ENCODE results near the gene SH3BGRL2.

SH3BGRL2 gene

GRCh38 chr6:79630883-79631692, at the start of gene SH3BGRL2:
Gene SH3BGRL2 (plus strand): TSS chr6:79631329. CDS start chr6:79631462, 133 bp downstream.
- no peak for TF ChIP-seq ZNF274 (IDR thresholded peaks at IDR 0.05; ENCODE audit: low read depth, low read length)
- H3K4me3 ChIP-seq (ENCODE audit: low read length): peak within 1 kb of the TSS; percentile 58

- H3K4me3 ChIP-seq (ENCODE audit: low read length): no peak overlapping the region
- TF ChIP-seq ZNF274 (IDR thresholded peaks at IDR 0.05; ENCODE audit: low read depth, low read length): no peak
Measured at GRCh38 chr6:79584332-79584731, 46.8 kb upstream of the SH3BGRL2 start.

DNA sequence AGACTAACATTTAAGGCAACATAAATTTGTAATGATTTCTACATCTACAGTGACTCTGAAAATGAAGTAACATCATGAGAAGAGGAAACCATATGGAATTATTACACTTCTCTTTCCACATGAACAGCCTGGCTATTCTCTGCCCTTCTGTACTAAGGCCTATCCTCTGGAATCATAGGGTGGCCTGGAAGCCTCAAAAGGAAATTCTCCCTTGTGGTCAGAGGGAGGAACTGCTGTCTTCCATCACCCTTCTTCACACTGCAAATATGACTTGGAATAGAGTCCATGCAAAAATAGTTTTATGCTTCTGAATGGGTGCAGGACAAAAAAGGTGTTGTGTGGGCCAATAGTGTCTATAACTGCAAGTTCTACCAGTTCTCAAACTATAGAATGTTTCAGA, 44.6 kb upstream of the SH3BGRL2 start:
- TF ChIP-seq ZNF274 (IDR thresholded peaks at IDR 0.05; ENCODE audit: low read depth, low read length): no peak
- no peak overlapping the region for H3K4me3 ChIP-seq (ENCODE audit: low read length)

GRCh38 chr6:79589701-79590100, 41.4 kb upstream of the SH3BGRL2 start:
- TF ChIP-seq ZNF274 (IDR thresholded peaks at IDR 0.05; ENCODE audit: low read depth, low read length): no peak
- no peak overlapping the region for H3K4me3 ChIP-seq (ENCODE audit: low read length)

- no peak overlapping the region for H3K4me3 ChIP-seq (ENCODE audit: low read length)
- TF ChIP-seq ZNF274 (IDR thresholded peaks at IDR 0.05; ENCODE audit: low read depth, low read length): no peak
Measured at GRCh38 chr6:79597155-79597554, 34.0 kb upstream of the SH3BGRL2 start.

DNA sequence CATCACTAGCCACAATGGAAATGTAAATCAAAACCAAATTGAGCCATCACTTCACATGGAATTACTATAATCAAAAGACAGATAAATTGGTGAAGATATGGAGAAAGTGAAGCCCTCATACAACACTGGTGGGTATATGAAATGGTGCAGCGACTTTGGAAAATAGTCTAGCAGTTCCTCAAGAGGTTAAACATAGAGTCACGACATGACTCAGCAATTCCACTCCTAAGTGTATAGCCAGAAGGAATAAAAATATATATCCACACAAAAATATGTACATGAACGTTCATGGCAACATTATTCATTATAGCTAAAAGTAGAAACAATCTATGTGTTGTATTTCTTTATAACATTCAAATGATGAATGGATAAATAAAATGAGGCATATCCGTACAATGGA, 33.1 kb upstream of the SH3BGRL2 start:
- TF ChIP-seq ZNF274 (IDR thresholded peaks at IDR 0.05; ENCODE audit: low read depth, low read length): no peak
- no peak overlapping the region for H3K4me3 ChIP-seq (ENCODE audit: low read length)

GRCh38 chr6:79599725-79600259, 31.3 kb upstream of the SH3BGRL2 start:
- no peak for TF ChIP-seq ZNF274 (IDR thresholded peaks at IDR 0.05; ENCODE audit: low read depth, low read length)

DNA sequence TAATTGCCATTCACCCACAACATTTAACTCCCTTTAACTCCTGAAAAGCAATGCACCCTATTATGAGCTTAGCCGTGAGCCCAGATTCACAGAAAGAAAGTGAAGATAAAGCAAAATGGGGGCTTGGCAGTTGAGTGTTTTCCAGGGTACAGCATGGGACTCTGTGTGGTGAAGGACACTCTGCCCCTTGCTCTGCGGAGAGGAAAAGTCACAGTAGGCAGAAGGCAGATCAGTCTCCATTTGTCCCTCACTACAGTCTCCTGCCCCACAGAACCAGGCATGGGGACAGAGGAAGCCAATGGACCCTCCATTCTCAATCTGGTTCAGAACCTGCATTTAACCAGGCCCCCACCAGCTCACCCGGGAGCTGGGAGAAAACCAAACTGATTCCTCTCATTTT, 30.8 kb upstream of the SH3BGRL2 start:
- no peak for TF ChIP-seq ZNF274 (IDR thresholded peaks at IDR 0.05; ENCODE audit: low read depth, low read length)
- H3K4me3 ChIP-seq (ENCODE audit: low read length): no peak overlapping the region

More at GRCh38 chr6:79599725-79600259, 31.3 kb upstream of the SH3BGRL2 start:
- H3K4me3 ChIP-seq (ENCODE audit: low read length): no peak overlapping the region

DNA sequence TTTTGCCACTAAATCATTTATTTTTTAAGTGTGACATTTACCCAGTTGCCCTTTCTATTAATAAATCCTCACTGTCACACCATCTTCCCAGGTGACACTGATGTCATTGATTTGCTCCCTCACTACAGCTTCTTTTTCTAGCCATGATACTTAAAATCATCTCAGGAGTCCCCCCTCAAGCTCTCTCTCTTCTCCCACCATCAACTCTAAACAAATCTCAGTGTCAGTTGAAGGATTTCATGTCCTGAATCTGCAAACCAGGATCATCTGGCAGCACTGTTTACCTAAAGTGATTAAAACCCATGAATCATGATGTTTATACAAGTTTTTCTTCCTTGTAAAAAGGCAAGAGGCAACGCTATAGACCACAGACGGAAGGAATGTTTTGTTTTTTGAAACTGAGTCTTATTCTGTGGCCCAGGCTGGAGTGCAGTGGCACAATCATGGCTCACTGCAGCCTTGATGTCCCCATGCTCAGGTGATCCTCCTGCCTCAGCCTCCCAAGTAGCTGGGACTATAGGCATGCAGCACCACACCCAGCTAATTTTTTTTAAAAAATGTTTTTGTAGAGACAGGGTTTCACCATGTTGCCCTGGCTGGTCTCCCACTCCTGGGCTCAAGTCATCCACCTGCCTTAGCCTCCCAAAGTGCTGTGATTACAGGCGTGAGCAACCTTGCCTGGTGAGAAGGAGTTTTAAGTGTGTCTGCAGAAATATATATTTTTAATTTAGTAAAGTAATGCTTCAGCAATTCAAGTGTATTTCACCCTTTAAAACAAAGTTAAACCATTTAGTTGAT, 30.1 kb upstream of the SH3BGRL2 start:
- H3K4me3 ChIP-seq (ENCODE audit: low read length): no peak overlapping the region

DNA sequence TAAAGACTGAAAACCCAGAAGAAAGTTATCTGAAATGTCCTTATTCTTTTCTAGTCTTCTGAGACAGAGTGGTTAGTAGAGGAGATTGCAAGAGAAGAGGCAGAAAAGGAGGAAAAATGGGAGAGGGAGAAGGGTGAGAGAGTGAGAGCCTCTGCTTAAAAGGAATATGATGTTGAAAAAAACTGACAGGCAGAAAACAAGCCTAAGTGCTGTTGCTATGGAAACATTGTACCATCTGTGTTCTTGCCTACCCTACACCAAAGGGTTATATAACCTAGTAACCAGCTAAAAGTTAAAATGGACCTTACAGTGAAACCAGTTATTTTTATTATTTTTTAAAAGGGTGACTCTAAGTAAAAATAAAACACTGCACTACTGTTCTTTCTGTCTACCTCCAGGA, 28.3 kb upstream of the SH3BGRL2 start:
- H3K4me3 ChIP-seq (ENCODE audit: low read length): no peak overlapping the region
- TF ChIP-seq ZNF274 (IDR thresholded peaks at IDR 0.05; ENCODE audit: low read depth, low read length): no peak

More for the DNA sequence above, 30.1 kb upstream of the SH3BGRL2 start:
- no peak for TF ChIP-seq ZNF274 (IDR thresholded peaks at IDR 0.05; ENCODE audit: low read depth, low read length)

DNA sequence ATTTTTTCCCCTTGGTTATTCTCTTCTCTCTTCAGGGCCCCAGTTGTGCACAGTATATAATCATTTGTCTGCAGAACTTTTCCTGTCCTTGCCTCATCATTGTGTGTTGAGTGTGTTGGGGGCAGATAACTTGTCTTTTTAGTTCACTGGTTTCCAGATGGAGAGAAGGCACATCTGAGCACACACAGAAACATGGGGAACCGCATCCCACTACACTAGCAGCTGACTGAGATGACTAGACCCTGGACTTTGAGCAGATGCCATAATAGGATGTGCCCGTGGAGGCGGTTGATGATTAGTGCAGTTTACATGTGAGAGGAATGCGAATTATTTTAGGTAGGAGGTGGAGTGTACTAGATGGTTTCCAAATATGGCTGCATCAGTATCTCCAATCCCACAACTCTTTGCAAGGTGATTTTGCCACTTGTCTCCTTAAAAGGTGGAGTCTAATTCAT, 26.5 kb upstream of the SH3BGRL2 start:
- no peak for TF ChIP-seq ZNF274 (IDR thresholded peaks at IDR 0.05; ENCODE audit: low read depth, low read length)
- no peak overlapping the region for H3K4me3 ChIP-seq (ENCODE audit: low read length)

DNA sequence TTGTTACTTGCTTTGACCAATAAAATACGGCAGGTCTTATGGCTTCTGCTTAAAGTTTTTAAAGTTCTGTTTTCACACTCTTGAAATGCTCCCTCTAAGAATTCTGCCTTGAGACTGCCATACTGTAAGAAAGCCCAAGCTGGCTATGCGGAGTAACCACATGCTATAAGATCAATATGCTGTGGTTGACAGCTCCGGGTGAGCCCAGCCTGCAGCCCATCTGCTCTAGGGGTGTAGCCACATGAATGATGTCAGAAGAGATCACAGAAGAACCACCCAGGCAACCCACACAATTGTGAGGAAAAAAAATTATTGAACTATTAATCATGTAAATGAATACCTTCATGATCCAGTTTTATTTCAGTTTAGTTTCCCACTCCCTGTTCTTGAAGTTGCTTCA, 26.1 kb upstream of the SH3BGRL2 start:
- H3K4me3 ChIP-seq (ENCODE audit: low read length): no peak overlapping the region
- no peak for TF ChIP-seq ZNF274 (IDR thresholded peaks at IDR 0.05; ENCODE audit: low read depth, low read length)

DNA sequence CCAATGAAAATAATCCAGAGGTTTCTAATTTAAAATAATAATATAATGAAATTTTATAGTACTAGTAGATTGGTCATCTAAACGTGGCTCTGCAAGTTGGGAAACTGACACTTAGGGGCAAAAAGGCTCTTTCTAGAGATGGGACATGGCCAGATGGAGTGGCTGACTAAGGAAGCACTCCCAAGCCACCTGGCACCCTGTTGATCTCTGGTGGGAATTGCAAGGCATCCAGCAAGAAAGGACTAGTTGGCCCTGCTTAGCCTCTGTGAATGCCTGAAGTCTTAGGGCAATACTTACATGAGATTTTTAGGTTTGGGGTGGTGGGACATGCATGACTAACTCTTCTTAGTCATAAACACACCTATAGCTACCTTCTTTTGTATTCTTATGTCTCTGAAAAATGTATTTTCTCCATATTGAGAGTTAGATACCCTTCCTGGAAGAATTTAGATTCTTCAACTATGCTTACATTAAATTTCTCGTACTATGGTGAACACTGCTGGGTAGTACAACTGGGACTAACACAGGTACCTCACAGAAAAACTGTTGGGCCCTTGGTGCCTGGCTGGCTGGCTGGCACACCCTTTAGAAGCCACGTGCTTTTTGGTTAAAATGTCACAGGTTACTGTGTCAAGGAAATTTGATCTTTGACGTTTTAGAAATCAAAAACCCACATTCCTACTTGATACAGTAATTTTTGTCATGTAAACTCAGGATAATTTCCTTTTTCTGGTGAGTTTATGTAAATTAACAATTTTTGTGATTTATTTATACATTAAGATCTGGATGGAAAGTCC, 25.0 kb upstream of the SH3BGRL2 start:
- TF ChIP-seq ZNF274 (IDR thresholded peaks at IDR 0.05; ENCODE audit: low read depth, low read length): no peak
- no peak overlapping the region for H3K4me3 ChIP-seq (ENCODE audit: low read length)

- no peak for TF ChIP-seq ZNF274 (IDR thresholded peaks at IDR 0.05; ENCODE audit: low read depth, low read length)
- no peak overlapping the region for H3K4me3 ChIP-seq (ENCODE audit: low read length)
Measured at GRCh38 chr6:79607000-79607399, 24.1 kb upstream of the SH3BGRL2 start.
